Fibroblast of lung (primary cell): ENCODE results near the gene ARHGEF10L.

Experiments
- CTCF ChIP-seq, 2 donors: IDR thresholded peaks in 1 of 2; conservative IDR thresholded peaks in 1 of 2; 1 replicate in 1 of 2; 2 replicates in 1 of 2; pipeline ENCODE4 v1.5.1; 2011 to 2012; ENCODE audit warnings: low read length in 2 of 2, control low read depth in 1 of 2, inconsistent platforms in 1 of 2, low read depth in 1 of 2, mild to moderate bottlenecking in 1 of 2
- EZH2 ChIP-seq: IDR thresholded peaks from 2 replicates; pipeline ENCODE4 v1.5.1; 2012; ENCODE audit warnings: low read length, control low read depth, mild to moderate bottlenecking; ENCODE audit errors: missing control alignments

GRCh38 chr1:17539118-17539476, 401 bp upstream of the ARHGEF10L start:
- TF ChIP-seq CTCF (conservative IDR thresholded peaks at IDR 0.05 in 1 of 2, IDR thresholded peaks at IDR 0.05 in 1 of 2; ENCODE audit: low read depth in 1 of 2, low read length in 2 of 2), result no peak
- no peak for TF ChIP-seq EZH2
